Panc1 (cell line): Measurements from ENCODE around the gene GOLGA8M. TPM values are rescaled to one million over a fixed set of nuclear protein-coding genes. Genes with fewer than 3 reads are reported as not detected.
"Not testable (repeated sequence)": the region's sequence is repeated elsewhere in the genome, so short reads cannot be mapped to it uniquely, and the experiment has no call there.

Experiments used
- ATAC-seq: fragments of 200-7000 bp; cut with Tn5 transposase; 2 replicates; pipeline ENCODE4 v1.9.1; 2020; ENCODE audit warnings: mild to moderate bottlenecking, moderate library complexity
- BruUV-seq: library from RNA; stranded (reverse); fragments of 400-500 nt; replicated peaks from 2 replicates; lab custom pipeline; 2021; lab: Mats Ljungman, UMichigan
- CTCF ChIA-PET: fragments of 300-600 bp; sonication (Branson Sonifier 250); formaldehyde crosslinking; loops from one replicate; lab custom pipeline; 2022; ENCODE audit warnings: antibody characterized with exemption; lab: Charles Lee
- POLR2A ChIA-PET: fragments of 300-600 bp; sonication (Branson Sonifier 250); formaldehyde crosslinking; loops from one replicate; lab custom pipeline; 2022; ENCODE audit warnings: antibody characterized with exemption; lab: Charles Lee
- DNase-seq: peaks from one replicate; pipeline ENCODE4 v3.0.0-alpha.2; 2010; ENCODE audit warnings: low read depth, low spot score
- H3K27ac ChIP-seq: 2 replicates; pipeline ENCODE4 v1.5.1; 2011; ENCODE audit warnings: mild to moderate bottlenecking, low read length, inconsistent platforms
- H3K27me3 ChIP-seq: fragments of 200-500 bp; sonication (Bioruptor generic); 2 replicates; pipeline ENCODE4 v1.6.0; 2014; ENCODE audit warnings: low read length, inconsistent platforms; ENCODE audit not compliant: control insufficient read depth, insufficient read depth
- H3K36me3 ChIP-seq: fragments of 200-500 bp; sonication (Bioruptor generic); 2 replicates; pipeline ENCODE4 v1.5.1; 2014; ENCODE audit warnings: inconsistent platforms, mild to moderate bottlenecking, low read length, moderate library complexity; ENCODE audit not compliant: control insufficient read depth, insufficient read depth
- H3K4me1 ChIP-seq: 2 replicates; pipeline ENCODE4 v1.5.1; 2011; ENCODE audit warnings: inconsistent platforms, mild to moderate bottlenecking, low read length, moderate library complexity; ENCODE audit not compliant: control insufficient read depth, insufficient read depth
- H3K4me3 ChIP-seq, 2 experiments: 2 replicates each; pipeline ENCODE4 v1.5.1; 2011 to 2012; ENCODE audit warnings: low read depth in 2 of 2, low read length in 2 of 2, mild to moderate bottlenecking in 2 of 2, inconsistent platforms in 1 of 2, moderate library complexity in 1 of 2
- H3K9me3 ChIP-seq: fragments of 200-500 bp; sonication (Bioruptor generic); 2 replicates; pipeline ENCODE4 v1.5.1; 2014; ENCODE audit warnings: low read depth, mild to moderate bottlenecking, inconsistent platforms, low read length, moderate library complexity; ENCODE audit not compliant: control insufficient read depth, insufficient read depth
- CTCF ChIP-seq: fragments of 450-650 bp; IDR thresholded peaks from 2 replicates; pipeline ENCODE4 v1.5.1; 2017; ENCODE audit warnings: mild to moderate bottlenecking
- in situ Hi-C: cut with HindIII; loops from 2 replicates; pipeline ENCODE4 v1.10.0; 2016; ENCODE audit warnings: low sequenced_read_pairs, low pct_unique_long_range_greater_than_20kb
- intact Hi-C: fragments of 100-400 bp; cut with micrococcal nuclease; formaldehyde crosslinking; loops from one replicate; pipeline ENCODE4 v1.10.0; 2022; ENCODE audit not compliant: unreplicated experiment
- total RNA-seq: library from RNA; stranded (reverse); gene quantifications from one replicate; pipeline ENCODE4 v1.2.1, GENCODE V29; 2021; ENCODE audit not compliant: unreplicated experiment

Gene GOLGA8M
- total RNA-seq, 1 experiment from 2014 or later: 0.87 TPM

DNA sequence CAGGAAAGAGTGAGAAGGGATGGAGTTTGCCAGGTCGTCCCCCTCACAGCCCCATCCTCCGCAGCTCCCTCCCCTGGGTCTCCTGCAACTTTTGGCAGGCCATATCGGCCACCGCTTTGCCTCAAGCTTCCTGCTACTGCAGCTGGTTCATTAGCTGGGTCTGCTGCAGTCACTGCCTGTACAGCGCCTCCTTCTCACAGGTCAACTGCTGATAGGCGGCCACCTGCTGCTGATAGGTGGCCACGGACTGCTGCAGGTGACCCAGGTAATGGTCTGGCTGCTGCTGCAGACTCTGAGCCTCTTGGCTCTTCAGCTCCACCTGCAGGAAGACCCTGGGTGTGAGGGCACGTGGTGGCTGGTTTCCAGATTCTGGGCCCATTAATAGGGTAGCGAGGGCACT is 8.3 kb downstream of the GOLGA8M start:
- BruUV-seq: not testable (repeated sequence)

DNA sequence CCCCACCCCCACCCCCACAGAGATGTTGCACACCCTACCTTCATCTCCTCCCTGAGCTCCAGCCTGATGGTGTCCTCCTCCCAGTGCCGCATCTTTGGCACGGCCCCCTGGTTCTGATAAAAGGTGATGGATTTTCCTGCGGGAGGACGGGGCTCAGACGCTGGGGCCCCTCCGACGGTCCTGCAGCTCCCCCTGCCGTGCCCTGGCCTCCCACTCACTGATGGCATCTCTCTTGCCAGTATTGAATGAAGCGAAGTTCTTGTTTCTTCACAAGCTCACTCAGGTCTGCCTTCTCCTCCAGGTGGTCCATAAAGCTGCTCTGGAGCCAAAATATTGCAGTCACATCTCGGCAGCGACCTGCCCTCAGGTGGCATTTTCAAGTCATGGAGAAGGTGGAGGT is 9.8 kb downstream of the GOLGA8M start:
- CTCF ChIA-PET, H3K4me1 ChIP-seq, in situ Hi-C loops, H3K36me3 ChIP-seq, H3K9me3 ChIP-seq, ATAC-seq, DNase-seq, BruUV-seq, H3K4me3 ChIP-seq, intact Hi-C loops, POLR2A ChIA-PET, H3K27me3 ChIP-seq, H3K27ac ChIP-seq: not testable (repeated sequence)
- peak; percentile 39 for TF ChIP-seq CTCF

More for the DNA sequence above, 8.3 kb downstream of the GOLGA8M start:
- H3K4me1 ChIP-seq, DNase-seq, H3K27me3 ChIP-seq, H3K36me3 ChIP-seq, intact Hi-C loops, H3K27ac ChIP-seq, in situ Hi-C loops, ATAC-seq, H3K9me3 ChIP-seq, H3K4me3 ChIP-seq, POLR2A ChIA-PET, CTCF ChIA-PET: not testable (repeated sequence)
- TF ChIP-seq CTCF: peak; percentile 23

DNA sequence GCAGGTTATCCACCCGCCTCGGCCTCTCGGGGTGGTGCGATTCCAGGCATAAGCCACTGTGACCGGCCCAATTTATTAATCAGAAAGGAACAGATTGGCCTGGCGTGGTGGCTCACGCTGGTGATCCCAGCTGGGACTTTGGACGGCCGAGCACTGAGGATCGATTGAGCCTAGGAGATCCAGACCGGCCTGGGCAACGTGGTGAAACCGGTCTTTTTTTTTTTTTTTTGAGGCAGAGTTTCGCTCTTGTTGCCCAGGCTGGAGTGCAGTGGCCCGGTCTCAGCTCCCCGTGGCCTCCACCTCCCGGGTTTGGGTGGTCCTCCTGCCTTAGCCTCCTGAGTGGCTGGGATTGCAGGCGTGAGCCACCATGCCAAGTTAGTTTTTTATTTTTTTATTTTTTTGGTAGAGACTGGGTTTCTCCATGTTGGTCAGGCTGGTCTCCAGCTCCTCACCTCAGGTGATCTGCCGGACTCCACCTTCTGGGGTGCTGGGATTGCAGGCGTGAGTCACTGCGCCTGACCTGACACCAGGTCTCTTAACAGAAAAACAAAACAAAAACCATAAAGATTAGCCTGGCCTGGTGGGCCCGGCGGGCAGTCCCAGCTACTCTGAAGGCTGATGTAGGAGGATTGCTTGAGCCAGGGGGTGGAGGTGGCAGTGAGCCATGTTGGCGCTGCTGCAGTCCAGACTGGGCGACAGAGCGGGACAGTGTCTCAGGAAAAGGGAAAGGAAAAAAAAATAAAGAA is 18.0 kb downstream of the GOLGA8M start:
- in situ Hi-C loops, CTCF ChIA-PET, H3K4me3 ChIP-seq, H3K27me3 ChIP-seq, H3K36me3 ChIP-seq, POLR2A ChIA-PET, BruUV-seq, DNase-seq, H3K4me1 ChIP-seq, H3K9me3 ChIP-seq, ATAC-seq, H3K27ac ChIP-seq, intact Hi-C loops: not testable (repeated sequence)

DNA sequence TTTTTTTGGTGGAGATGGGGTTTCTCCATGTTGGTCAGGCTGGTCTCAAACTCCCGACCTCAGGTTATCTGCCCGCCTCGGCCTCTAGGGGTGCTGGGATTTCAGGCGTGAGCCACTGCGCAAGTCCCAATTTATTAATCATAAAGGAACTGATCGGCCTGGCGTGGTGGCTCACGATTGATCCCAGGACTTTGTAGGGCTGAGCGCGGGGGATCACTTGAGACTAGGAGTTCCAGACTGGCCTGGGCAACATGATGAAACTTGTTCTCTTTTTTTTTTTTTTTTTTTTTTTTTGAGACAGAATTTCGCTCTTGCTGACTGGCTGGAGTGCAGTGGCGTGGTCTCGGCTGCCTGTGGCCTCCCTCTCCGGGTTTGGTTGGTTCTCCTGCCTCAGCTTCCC is 19.2 kb downstream of the GOLGA8M start:
- CTCF ChIA-PET, ATAC-seq, H3K4me1 ChIP-seq, intact Hi-C loops, H3K9me3 ChIP-seq, DNase-seq, H3K4me3 ChIP-seq, in situ Hi-C loops, H3K27me3 ChIP-seq, H3K36me3 ChIP-seq, H3K27ac ChIP-seq, POLR2A ChIA-PET, BruUV-seq: not testable (repeated sequence)

GRCh38 chr15:28673533-28673932 is 38.7 kb downstream of the GOLGA8M start:
- ATAC-seq, intact Hi-C loops, H3K36me3 ChIP-seq, POLR2A ChIA-PET, CTCF ChIA-PET, BruUV-seq, in situ Hi-C loops, H3K4me1 ChIP-seq, DNase-seq, H3K4me3 ChIP-seq, H3K27ac ChIP-seq, H3K9me3 ChIP-seq, H3K27me3 ChIP-seq: not testable (repeated sequence)

GRCh38 chr15:28672122-28672521 is 40.1 kb downstream of the GOLGA8M start:
- BruUV-seq: not testable (repeated sequence)

More at GRCh38 chr15:28672122-28672521, 40.1 kb downstream of the GOLGA8M start:
- H3K4me3 ChIP-seq, CTCF ChIA-PET, POLR2A ChIA-PET, H3K27me3 ChIP-seq, DNase-seq, H3K36me3 ChIP-seq, in situ Hi-C loops, H3K9me3 ChIP-seq, H3K4me1 ChIP-seq, ATAC-seq, H3K27ac ChIP-seq, intact Hi-C loops: not testable (repeated sequence)
